ENCODE data around the gene WLS.

WLS gene

DNA sequence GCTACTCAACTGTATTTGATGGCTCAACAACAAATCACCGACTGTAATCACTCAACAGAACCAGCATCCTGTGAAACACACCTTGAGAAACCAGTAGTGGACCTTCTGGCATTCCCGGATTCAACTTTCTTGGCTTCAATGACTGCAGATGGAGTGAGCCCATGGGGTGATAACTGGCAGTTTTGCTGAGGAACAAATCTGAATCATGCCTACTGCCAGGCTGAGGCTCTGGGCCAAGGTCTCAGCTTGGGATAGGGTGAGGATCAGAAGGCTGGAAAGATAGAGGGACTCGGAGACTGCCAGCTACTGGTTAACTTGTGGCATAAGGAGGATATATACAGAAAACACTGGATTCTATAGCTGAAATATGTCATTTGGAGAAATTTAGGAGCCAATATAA is 118.4 kb downstream of the WLS start:
- no peak for TF ChIP-seq CTCF (IDR thresholded peaks at IDR 0.05; ENCODE audit: low read depth, low read length)
- Histone ChIP-seq H3K27me3 (ENCODE audit: insufficient read depth, low read depth, severe bottlenecking) (no peaks in the 10 kb centered on the region), H3K27ac (no peak overlapping the region), H3K36me3 (no peaks in the 10 kb centered on the region), H3K9me3 (ENCODE audit: severe bottlenecking) (no peaks in the 10 kb centered on the region), H3K4me3 (ENCODE audit: low read depth, low read length) (no peak overlapping the region)
- DNase-seq = no peak

DNA sequence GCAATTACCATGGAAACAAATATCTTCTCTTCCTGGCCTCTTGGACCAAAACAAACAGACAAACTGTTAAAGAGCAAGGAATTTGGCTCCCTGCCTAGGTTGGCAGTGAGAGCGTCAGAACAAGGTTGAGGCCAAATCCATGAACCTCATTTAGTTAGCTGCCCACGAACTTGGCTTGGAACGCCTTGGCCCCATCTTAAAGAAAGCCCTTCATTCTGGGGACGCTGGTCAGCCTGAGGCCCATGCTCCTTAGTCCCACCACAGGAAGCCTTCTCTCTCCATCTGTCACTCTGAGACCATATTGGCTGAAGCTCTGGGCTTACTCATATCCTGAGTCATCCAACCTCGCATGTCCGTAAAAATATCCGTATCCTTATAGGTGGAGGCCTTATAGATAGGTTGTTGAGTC is 119.5 kb downstream of the WLS start:
- DNase-seq = no peak
- Histone ChIP-seq H3K27me3 (ENCODE audit: insufficient read depth, low read depth, severe bottlenecking) (no peaks in the 10 kb centered on the region), H3K27ac (no peak overlapping the region), H3K36me3 (no peaks in the 10 kb centered on the region), H3K9me3 (ENCODE audit: severe bottlenecking) (no peaks in the 10 kb centered on the region), H3K4me3 (ENCODE audit: low read depth, low read length) (no peak overlapping the region)
- TF ChIP-seq CTCF (IDR thresholded peaks at IDR 0.05; ENCODE audit: low read depth, low read length) = no peak

DNA sequence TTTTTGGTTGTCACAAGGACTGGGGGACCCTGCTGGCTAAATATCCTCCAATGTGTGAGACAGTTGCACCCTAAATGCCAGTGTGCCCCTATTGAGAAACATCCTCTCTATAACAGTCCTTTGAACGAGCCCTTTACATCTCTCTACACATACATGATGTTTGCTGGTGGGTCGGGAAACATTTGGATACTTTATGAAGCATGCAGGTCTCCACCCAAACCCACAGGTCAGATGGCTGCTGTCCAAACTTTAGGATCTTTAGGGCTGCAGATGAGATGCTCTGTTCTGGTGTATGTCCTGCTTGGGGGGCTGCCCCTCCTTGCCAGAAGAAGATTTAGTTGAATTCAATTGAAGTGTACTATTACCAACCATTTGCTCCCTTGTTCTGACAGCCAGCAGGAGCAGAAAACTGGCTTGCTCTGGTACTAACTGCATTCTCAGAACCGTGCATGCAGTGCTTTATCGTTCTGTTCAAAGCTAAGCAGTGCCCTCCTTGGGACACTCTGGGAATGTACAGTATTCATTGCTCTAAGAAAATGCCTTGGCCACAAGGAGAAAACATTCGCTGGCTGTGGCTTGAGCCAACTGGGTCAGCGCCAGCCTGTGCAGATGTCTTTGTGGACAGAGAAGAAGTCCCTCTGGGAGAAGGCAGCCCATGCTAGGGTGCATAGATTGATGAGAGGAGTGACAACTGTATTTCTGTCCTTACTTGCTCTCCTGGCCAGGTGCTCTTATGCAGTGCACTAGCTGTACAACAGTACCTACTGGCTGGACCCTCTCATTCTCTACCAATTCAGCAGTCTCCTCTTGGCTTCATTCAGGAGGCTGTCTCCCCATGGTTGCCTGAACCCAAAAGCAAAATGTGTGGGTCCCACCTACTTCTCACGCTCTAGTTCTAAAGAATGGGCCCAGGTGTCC is 120.5 kb downstream of the WLS start:
- H3K36me3 ChIP-seq = no peaks in the 10 kb centered on the region
- H3K4me3 ChIP-seq (ENCODE audit: low read depth, low read length) = no peak overlapping the region
- no peak overlapping the region for H3K27ac ChIP-seq
- peak; percentile 64 for DNase-seq
- TF ChIP-seq CTCF (IDR thresholded peaks at IDR 0.05; ENCODE audit: low read depth, low read length) = peak; percentile 82
- H3K27me3 ChIP-seq (ENCODE audit: insufficient read depth, low read depth, severe bottlenecking) = no peaks in the 10 kb centered on the region
- H3K9me3 ChIP-seq (ENCODE audit: severe bottlenecking) = no peaks in the 10 kb centered on the region

DNA sequence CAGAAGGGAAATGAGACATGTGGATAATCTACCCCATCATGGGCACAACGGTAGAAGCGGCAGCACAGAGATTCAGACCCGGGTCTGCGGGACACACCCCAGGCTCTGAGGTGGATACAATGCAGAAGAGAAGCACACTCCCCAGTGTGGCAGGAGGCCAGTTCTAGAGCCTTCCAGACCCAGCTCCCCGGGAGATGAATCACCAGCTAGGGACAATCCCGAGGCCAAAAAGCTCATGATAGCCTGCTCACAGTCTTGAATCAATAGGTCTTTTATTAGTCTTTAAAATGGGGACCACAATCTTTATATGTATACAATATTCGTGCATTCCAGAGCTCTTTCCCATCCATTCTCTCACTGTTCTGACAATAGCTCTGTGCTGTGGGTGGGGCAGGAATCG is 124.6 kb downstream of the WLS start:
- Histone ChIP-seq H3K27ac (no peak overlapping the region), H3K4me3 (ENCODE audit: low read depth, low read length) (no peak overlapping the region), H3K27me3 (ENCODE audit: insufficient read depth, low read depth, severe bottlenecking) (no peaks in the 10 kb centered on the region), H3K9me3 (ENCODE audit: severe bottlenecking) (no peaks in the 10 kb centered on the region), H3K36me3 (no peaks in the 10 kb centered on the region)
- DNase-seq = no peak
- TF ChIP-seq CTCF (IDR thresholded peaks at IDR 0.05; ENCODE audit: low read depth, low read length) = no peak

DNA sequence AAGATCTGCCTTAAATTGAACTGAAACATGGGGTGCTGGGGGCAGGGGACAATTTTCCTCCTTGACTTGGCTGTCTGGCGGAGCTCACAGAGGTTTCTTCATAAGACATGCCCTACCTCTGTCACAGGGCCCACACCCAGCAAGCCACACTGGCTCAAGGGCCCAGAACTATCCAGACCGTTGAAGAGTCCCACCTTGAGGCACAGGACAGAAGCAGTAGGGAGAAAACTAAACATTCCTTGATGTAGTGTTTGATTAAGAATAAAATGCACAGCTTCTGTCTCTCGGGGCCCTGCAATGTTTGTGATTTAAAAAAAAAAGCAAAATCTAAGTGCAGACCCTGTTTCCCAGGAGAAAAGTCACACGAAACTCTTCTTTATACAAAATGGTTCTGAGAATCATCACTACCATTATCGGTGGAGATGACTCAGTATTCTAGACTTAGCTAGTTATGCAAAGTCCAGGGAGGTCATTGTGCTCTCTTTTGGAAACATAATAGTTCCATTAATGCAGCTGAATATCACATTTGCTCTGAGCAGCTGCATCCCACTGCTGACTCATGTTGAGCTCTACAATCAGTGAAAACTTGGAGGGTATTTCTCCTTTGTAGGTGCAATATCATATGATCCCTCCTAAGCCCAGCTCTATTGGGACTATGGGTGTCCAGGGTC is 128.3 kb downstream of the WLS start:
- H3K4me3 ChIP-seq (ENCODE audit: low read depth, low read length) = no peak overlapping the region
- H3K27ac ChIP-seq = peak overlapping the region; percentile 13; the same call in 1 of the 2 replicates
- H3K9me3 ChIP-seq (ENCODE audit: severe bottlenecking) = no peaks in the 10 kb centered on the region
- H3K27me3 ChIP-seq (ENCODE audit: insufficient read depth, low read depth, severe bottlenecking) = no peaks in the 10 kb centered on the region
- no peak for TF ChIP-seq CTCF (IDR thresholded peaks at IDR 0.05; ENCODE audit: low read depth, low read length)
- no peak for DNase-seq
- no peaks in the 10 kb centered on the region for H3K36me3 ChIP-seq

Measured in WERI-Rb-1 (cell line).